AG04450 (cell line): ENCODE measurements around the gene ZNF180. TPM values are rescaled to one million over a fixed set of nuclear protein-coding genes. Genes with fewer than 3 reads are reported as not detected.
"Not testable (repeated sequence)": the region's sequence is repeated elsewhere in the genome, so short reads cannot be mapped to it uniquely, and the experiment has no call there.

ENCODE experiments used
- CTCF ChIA-PET: fragments of 300-600, 350-600 bp; formaldehyde crosslinking; extraction: SDS; loops from one replicate; lab custom pipeline; 2022; ENCODE audit warnings: antibody characterized with exemption, inconsistent platforms; lab: Charles Lee
- POLR2A ChIA-PET: fragments of 350-600 bp; formaldehyde crosslinking; extraction: SDS; loops from one replicate; lab custom pipeline; 2021; ENCODE audit warnings: antibody characterized with exemption, inconsistent platforms; lab: Yijun Ruan, JAX
- DNase-seq: peaks from one replicate; pipeline ENCODE4 v3.0.0-alpha.2; 2011; ENCODE audit warnings: low read depth, low spot score
- H3K27ac ChIP-seq: one replicate; pipeline ENCODE4 v1.5.1; 2012; ENCODE audit warnings: low read depth, low read length, control low read depth
- H3K27me3 ChIP-seq: one replicate; pipeline ENCODE4 v1.6.0; 2012; ENCODE audit warnings: low read length; ENCODE audit not compliant: control insufficient read depth, insufficient read depth
- H3K4me3 ChIP-seq: 2 replicates; pipeline ENCODE4 v1.5.1; 2011; ENCODE audit warnings: mild to moderate bottlenecking, low read depth, low read length, control low read depth
- H3K9me3 ChIP-seq: 2 replicates; pipeline ENCODE4 v1.5.1; 2012; ENCODE audit warnings: low read length; ENCODE audit not compliant: control insufficient read depth, insufficient read depth
- CTCF ChIP-seq: IDR thresholded peaks from 2 replicates; pipeline ENCODE4 v1.5.1; 2011; ENCODE audit warnings: low read depth, low read length, control low read depth, inconsistent platforms
- polyA plus RNA-seq: library from polyadenylated mRNA; depleted of rRNA; stranded (reverse); fragments of >200 nt; gene quantifications from 2 replicates; pipeline ENCODE4 v1.2.3, GENCODE V29; 2011

ZNF180 gene
- polyA plus RNA-seq, 1 experiment: 2.1 TPM

GRCh38 chr19:44542671-44543070 is 42.3 kb upstream of the ZNF180 start:
- ChIA-PET POLR2A (no interaction called here), CTCF (interaction anchor here (0.6 to 0.9 kb wide), 2 partner anchors 28 to 517 kb away, joined by 3 read pairs; no protein-coding TSS in a partner anchor)
- H3K9me3 ChIP-seq: no peaks in the 10 kb centered on the region
- H3K27me3 ChIP-seq: peaks cover 8% of the 10 kb centered on the region
- no peak for DNase-seq
- H3K4me3 ChIP-seq: no peak overlapping the region
- no peak for TF ChIP-seq CTCF
- no peak overlapping the region for H3K27ac ChIP-seq

- Histone ChIP-seq H3K27me3 (peaks cover 7% of the 10 kb centered on the region), H3K27ac (no peak overlapping the region), H3K4me3 (no peak overlapping the region), H3K9me3 (no peaks in the 10 kb centered on the region)
- CTCF ChIA-PET: no interaction called here
- DNase-seq: no peak
- POLR2A ChIA-PET: no interaction called here
- no peak for TF ChIP-seq CTCF
Observed at GRCh38 chr19:44540736-44541135, 40.4 kb upstream of the ZNF180 start.

GRCh38 chr19:44539991-44540390 is 39.7 kb upstream of the ZNF180 start:
- Histone ChIP-seq H3K9me3 (no peaks in the 10 kb centered on the region), H3K27me3 (peaks cover 5% of the 10 kb centered on the region), H3K4me3 (no peak overlapping the region), H3K27ac (no peak overlapping the region)
- POLR2A ChIA-PET: no interaction called here
- DNase-seq: no peak
- no peak for TF ChIP-seq CTCF
- CTCF ChIA-PET: interaction anchor here (0.6 kb wide), 1 partner anchor 1309 kb away, joined by 3 read pairs; no protein-coding TSS in a partner anchor

GRCh38 chr19:44539236-44539826 is 39.0 kb upstream of the ZNF180 start:
- POLR2A ChIA-PET: no interaction called here
- H3K27ac ChIP-seq: no peak overlapping the region
- CTCF ChIA-PET: interaction anchor here (0.6 kb wide), 1 partner anchor 1310 kb away, joined by 3 read pairs; no protein-coding TSS in a partner anchor
- H3K27me3 ChIP-seq: peaks cover 5% of the 10 kb centered on the region
- no peaks in the 10 kb centered on the region for H3K9me3 ChIP-seq
- TF ChIP-seq CTCF: no peak
- H3K4me3 ChIP-seq: no peak overlapping the region
- DNase-seq: no peak

GRCh38 chr19:44535361-44535760 is 35.0 kb upstream of the ZNF180 start:
- DNase-seq, H3K27ac ChIP-seq, POLR2A ChIA-PET, H3K27me3 ChIP-seq, CTCF ChIA-PET, H3K9me3 ChIP-seq, H3K4me3 ChIP-seq: not testable (repeated sequence)
